OCI-LY7 (cell line): Measurements from ENCODE around the gene CIDEB. TPM values are rescaled to one million over a fixed set of nuclear protein-coding genes. Genes with fewer than 3 reads are reported as not detected.

ENCODE experiments used
- BruUV-seq: library from RNA; stranded (reverse); fragments of 400-500 nt; replicated peaks from 2 replicates; lab custom pipeline; 2021; lab: Mats Ljungman, UMichigan
- CTCF ChIA-PET: fragments of 300-600 bp; sonication (Branson Sonifier 250); formaldehyde crosslinking; loops from one replicate; lab custom pipeline; 2022; ENCODE audit warnings: antibody characterized with exemption; ENCODE audit not compliant: unreplicated experiment; lab: Charles Lee
- POLR2A ChIA-PET: fragments of 300-600 bp; sonication (Branson Sonifier 250); formaldehyde crosslinking; loops from one replicate; lab custom pipeline; 2022; ENCODE audit warnings: antibody characterized with exemption; lab: Charles Lee
- DNase-seq: peaks from one replicate; pipeline ENCODE4 v3.0.0-alpha.2; 2015; ENCODE audit warnings: low spot score
- H2AFZ ChIP-seq: fragments of 200-600 bp; sonication (generic), shearing (Covaris generic); 2 replicates; pipeline ENCODE4 v1.6.1; 2014; ENCODE audit warnings: mild to moderate bottlenecking, antibody characterized with exemption, low read length, moderate library complexity
- H3K27ac ChIP-seq: fragments of 200-600 bp; sonication (generic); 2 replicates; pipeline ENCODE4 v1.5.1; 2014; ENCODE audit warnings: mixed run types, low read depth, mild to moderate bottlenecking, moderate library complexity, low read length, inconsistent platforms; ENCODE audit not compliant: poor library complexity, severe bottlenecking
- H3K36me3 ChIP-seq: fragments of 200-600 bp; sonication (generic); 2 replicates; pipeline ENCODE4 v1.6.1; 2014; ENCODE audit warnings: mild to moderate bottlenecking, antibody characterized with exemption, low read length, moderate library complexity, mixed read lengths; ENCODE audit not compliant: insufficient read depth
- H3K4me1 ChIP-seq: fragments of 200-600 bp; sonication (generic); 2 replicates; pipeline ENCODE4 v1.5.1; 2014; ENCODE audit warnings: mild to moderate bottlenecking, low read length; ENCODE audit not compliant: insufficient read depth, poor library complexity, severe bottlenecking
- H3K4me2 ChIP-seq: fragments of 200-600 bp; sonication (generic); 2 replicates; pipeline ENCODE4 v1.6.1; 2014; ENCODE audit warnings: mild to moderate bottlenecking, low read length
- H3K4me3 ChIP-seq: fragments of 200-600 bp; sonication (generic); 2 replicates; pipeline ENCODE4 v1.5.1; 2014; ENCODE audit warnings: mild to moderate bottlenecking, low read depth, low read length; ENCODE audit not compliant: poor library complexity, severe bottlenecking
- H3K79me2 ChIP-seq: fragments of 200-600 bp; sonication (generic); 2 replicates; pipeline ENCODE4 v1.6.1; 2016; ENCODE audit warnings: low read depth, mild to moderate bottlenecking, low read length, moderate library complexity, mixed read lengths; ENCODE audit not compliant: insufficient read depth
- H3K9me2 ChIP-seq: fragments of 200-600 bp; sonication (generic); 2 replicates; pipeline ENCODE4 v1.6.1; 2016; ENCODE audit warnings: mild to moderate bottlenecking, low read length, mixed read lengths; ENCODE audit not compliant: insufficient read depth
- H3K9me3 ChIP-seq: fragments of 200-600 bp; sonication (generic); 2 replicates; pipeline ENCODE4 v1.6.1; 2014; ENCODE audit warnings: mild to moderate bottlenecking, mixed run types, low read length, mixed read lengths
- H4K20me1 ChIP-seq: fragments of 200-600 bp; sonication (generic); 2 replicates; pipeline ENCODE4 v1.6.1; 2014; ENCODE audit warnings: mild to moderate bottlenecking, antibody characterized with exemption, low read length, moderate library complexity, mixed read lengths; ENCODE audit not compliant: insufficient read depth
- EZH2phosphoT487 ChIP-seq: fragments of 200-600 bp; sonication (generic); IDR thresholded peaks from 2 replicates; pipeline ENCODE4 v1.6.1; 2018; ENCODE audit warnings: low read depth, borderline replicate concordance, mild to moderate bottlenecking, mixed run types, antibody characterized with exemption, low read length, moderate library complexity, mixed read lengths
- intact Hi-C: fragments of 100-400 bp; cut with micrococcal nuclease; formaldehyde crosslinking; loops from one replicate; pipeline ENCODE4 v1.10.0; 2022; ENCODE audit not compliant: unreplicated experiment
- small RNA-seq: library from RNA; depleted of rRNA; stranded (forward); fragments of <200 nt; gene quantifications from one replicate; pipeline ENCODE3, GENCODE V24; 2014
- total RNA-seq, 2 experiments: library from RNA; depleted of rRNA in 1 of 2; stranded (reverse); fragments of >200 nt in 1 of 2; shearing (Covaris generic) in 1 of 2; gene quantifications; 2 replicates each; pipeline ENCODE4 v1.2.3, GENCODE V29; 2014 to 2022
- TF ChIP-seq, protein P1 (sequence below): fragments of 200-600 bp; sonication (generic); conservative IDR thresholded peaks from 2 replicates; pipeline ENCODE4 v1.5.1; 2014; ENCODE audit warnings: mild to moderate bottlenecking, antibody characterized with exemption, low read length, moderate library complexity, mixed read lengths

The CIDEB gene
- total RNA-seq, 2 experiments from 2014 or later: 1.6 TPM; not detected in 1

DNA sequence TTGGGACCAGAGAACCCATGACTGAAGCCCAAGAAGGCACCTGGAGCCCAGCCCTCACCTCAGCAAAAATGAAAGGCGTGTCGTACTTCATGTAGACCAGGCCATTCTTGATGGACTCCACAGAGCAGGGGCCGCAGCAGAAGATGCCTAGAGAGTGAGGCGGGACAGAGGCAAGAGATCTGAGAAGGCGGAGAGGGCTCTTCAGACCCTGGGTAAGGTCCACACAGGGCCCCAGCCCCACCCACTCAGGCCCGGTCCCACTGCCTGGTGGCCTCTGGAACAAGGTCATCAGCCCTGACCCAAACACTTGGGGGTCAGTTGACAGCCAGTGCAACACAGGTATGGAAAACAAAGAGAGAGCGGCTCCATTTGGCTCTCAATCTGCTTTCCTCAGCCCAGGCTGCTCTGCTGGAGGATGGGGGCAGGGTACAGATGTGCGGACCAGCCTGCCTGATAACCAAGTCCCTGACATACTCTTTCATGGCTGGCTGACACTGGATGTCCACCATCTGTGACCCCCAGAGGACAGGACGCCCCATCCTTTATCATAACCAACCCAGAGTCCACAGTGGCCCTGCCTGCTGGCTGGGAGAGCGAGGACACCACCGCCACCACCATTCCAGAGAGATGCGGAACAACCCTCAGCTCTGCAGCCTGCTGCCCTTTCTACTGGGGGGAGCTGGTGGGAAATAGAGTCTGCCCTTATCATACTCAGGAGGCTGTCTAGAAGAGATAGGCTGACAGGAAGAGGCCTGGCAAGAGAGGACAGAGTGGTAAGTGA lies 51.7 kb downstream of the CIDEB start:
- ChIA-PET CTCF (no interaction called here), POLR2A (interaction anchor here (1.1 to 1.4 kb wide), 2 partner anchors 14 kb away, joined by 3 read pairs; partner anchors contain the start of gene TINF2)
- TF ChIP-seq, protein P1, sequence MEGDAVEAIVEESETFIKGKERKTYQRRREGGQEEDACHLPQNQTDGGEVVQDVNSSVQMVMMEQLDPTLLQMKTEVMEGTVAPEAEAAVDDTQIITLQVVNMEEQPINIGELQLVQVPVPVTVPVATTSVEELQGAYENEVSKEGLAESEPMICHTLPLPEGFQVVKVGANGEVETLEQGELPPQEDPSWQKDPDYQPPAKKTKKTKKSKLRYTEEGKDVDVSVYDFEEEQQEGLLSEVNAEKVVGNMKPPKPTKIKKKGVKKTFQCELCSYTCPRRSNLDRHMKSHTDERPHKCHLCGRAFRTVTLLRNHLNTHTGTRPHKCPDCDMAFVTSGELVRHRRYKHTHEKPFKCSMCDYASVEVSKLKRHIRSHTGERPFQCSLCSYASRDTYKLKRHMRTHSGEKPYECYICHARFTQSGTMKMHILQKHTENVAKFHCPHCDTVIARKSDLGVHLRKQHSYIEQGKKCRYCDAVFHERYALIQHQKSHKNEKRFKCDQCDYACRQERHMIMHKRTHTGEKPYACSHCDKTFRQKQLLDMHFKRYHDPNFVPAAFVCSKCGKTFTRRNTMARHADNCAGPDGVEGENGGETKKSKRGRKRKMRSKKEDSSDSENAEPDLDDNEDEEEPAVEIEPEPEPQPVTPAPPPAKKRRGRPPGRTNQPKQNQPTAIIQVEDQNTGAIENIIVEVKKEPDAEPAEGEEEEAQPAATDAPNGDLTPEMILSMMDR: no peak
- no peak for TF ChIP-seq EZH2phosphoT487
- no peak for DNase-seq
- no TSS peak for BruUV-seq
- H4K20me1 ChIP-seq: no peaks in the 10 kb centered on the region
- H3K4me2 ChIP-seq: no peak overlapping the region
- H3K4me1 ChIP-seq: no peaks in the 10 kb centered on the region
- H3K27ac ChIP-seq: no peak overlapping the region
- H3K9me3 ChIP-seq: no peaks in the 10 kb centered on the region
- intact Hi-C loops: no loop called here
- no peaks in the 10 kb centered on the region for H3K9me2 ChIP-seq
- no peaks in the 10 kb centered on the region for H3K79me2 ChIP-seq
- H3K36me3 ChIP-seq: no peaks in the 10 kb centered on the region
- no peak overlapping the region for H2AFZ ChIP-seq
- H3K4me3 ChIP-seq: no peak overlapping the region

DNA sequence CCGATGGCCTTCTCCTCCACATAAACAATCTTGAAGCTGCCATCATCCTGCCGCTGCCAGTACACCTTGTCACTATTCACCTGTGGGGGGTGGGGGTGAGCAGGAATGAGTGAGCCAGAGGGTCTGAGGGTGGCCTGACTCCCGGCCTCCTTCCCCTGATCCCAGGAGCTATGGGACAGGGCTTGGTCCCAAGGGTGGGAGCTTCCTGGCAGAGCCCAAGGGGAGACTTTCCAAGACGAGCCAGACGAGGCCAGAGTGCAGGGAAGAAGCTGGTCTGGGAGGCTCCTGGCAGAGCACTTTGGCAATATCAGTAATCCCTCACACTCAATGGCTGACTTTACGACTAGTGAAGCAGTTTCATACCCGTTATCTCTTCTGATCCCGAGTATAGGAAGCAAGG lies 52.3 kb downstream of the CIDEB start:
- Histone ChIP-seq H3K4me2 (no peak overlapping the region), H4K20me1 (no peaks in the 10 kb centered on the region), H3K79me2 (no peaks in the 10 kb centered on the region), H3K4me3 (no peak overlapping the region), H2AFZ (no peak overlapping the region), H3K9me3 (no peaks in the 10 kb centered on the region), H3K27ac (no peak overlapping the region), H3K4me1 (no peaks in the 10 kb centered on the region), H3K36me3 (no peaks in the 10 kb centered on the region), H3K9me2 (no peaks in the 10 kb centered on the region)
- intact Hi-C loops: no loop called here
- DNase-seq: no peak
- ChIA-PET POLR2A (interaction anchor here (1.4 kb wide), 1 partner anchor 13 kb away, joined by 3 read pairs; the partner anchor contains the start of gene TINF2), CTCF (no interaction called here)
- no TSS peak for BruUV-seq
- TF ChIP-seq EZH2phosphoT487: no peak
- TF ChIP-seq, protein P1: no peak

Small RNA genes lying within 50 kb of the gene (small RNA-seq; reads per million reads assigned to genes)
- gene RF00026: not detected

Other genes with a start within 250 kb of the CIDEB start
Only the 30 nearest of the 33 such genes appear.
- gene DCAF11, start 193.2 kb downstream of the CIDEB start, total RNA-seq (2014; rRNA removed; shearing (Covaris generic)): 75.5 and 79.2 TPM in 2 replicates
- 63.6 and 77.3 TPM in 2 replicates for gene DCAF11, start 193.2 kb downstream of the CIDEB start, total RNA-seq (2022)
- gene NRL, start 193.0 kb downstream of the CIDEB start, total RNA-seq (2014; rRNA removed; shearing (Covaris generic)): 3.1 and 4.6 TPM in 2 replicates
- gene NRL, start 193.0 kb downstream of the CIDEB start, total RNA-seq (2022): 7.5 and 8.1 TPM in 2 replicates
- gene FITM1, start 177.3 kb downstream of the CIDEB start, total RNA-seq (2014; rRNA removed; shearing (Covaris generic)): 0.28 TPM in 2 replicates
- gene FITM1, start 177.3 kb downstream of the CIDEB start, total RNA-seq (2022): 0.97 and 1.4 TPM in 2 replicates
- 187 and 213 TPM in 2 replicates for gene PSME1, start 171.8 kb downstream of the CIDEB start, total RNA-seq (2014; rRNA removed; shearing (Covaris generic))
- 146 and 149 TPM in 2 replicates for gene PSME1, start 171.8 kb downstream of the CIDEB start, total RNA-seq (2022)
- gene EMC9, start 166.4 kb downstream of the CIDEB start, total RNA-seq (2014; rRNA removed; shearing (Covaris generic)): 73.2 and 74.8 TPM in 2 replicates
- 72.0 and 72.9 TPM in 2 replicates for gene EMC9, start 166.4 kb downstream of the CIDEB start, total RNA-seq (2022)
- gene PSME2, start 161.4 kb downstream of the CIDEB start, total RNA-seq (2014; rRNA removed; shearing (Covaris generic)): 254 and 290 TPM in 2 replicates
- 176 and 188 TPM in 2 replicates for gene PSME2, start 161.4 kb downstream of the CIDEB start, total RNA-seq (2022)
- 37.8 and 66.1 TPM in 2 replicates for gene RNF31, start 160.5 kb downstream of the CIDEB start, total RNA-seq (2014; rRNA removed; shearing (Covaris generic))
- 57.8 and 58.1 TPM in 2 replicates for gene RNF31, start 160.5 kb downstream of the CIDEB start, total RNA-seq (2022)
- 35.1 and 40.7 TPM in 2 replicates for gene IRF9, start 146.7 kb downstream of the CIDEB start, total RNA-seq (2014; rRNA removed; shearing (Covaris generic))
- gene IRF9, start 146.7 kb downstream of the CIDEB start, total RNA-seq (2022): 36.2 and 39.1 TPM in 2 replicates
- 4.3 and 9.8 TPM in 2 replicates for gene REC8, start 135.9 kb downstream of the CIDEB start, total RNA-seq (2014; rRNA removed; shearing (Covaris generic))
- 12.6 and 14.2 TPM in 2 replicates for gene REC8, start 135.9 kb downstream of the CIDEB start, total RNA-seq (2022)
- gene IPO4, start 119.2 kb downstream of the CIDEB start, total RNA-seq (2014; rRNA removed; shearing (Covaris generic)): 48.4 and 59.2 TPM in 2 replicates
- 49.3 and 53.1 TPM in 2 replicates for gene IPO4, start 119.2 kb downstream of the CIDEB start, total RNA-seq (2022)
- gene TM9SF1, start 112.5 kb downstream of the CIDEB start, total RNA-seq (2014; rRNA removed; shearing (Covaris generic)): 23.4 and 31.3 TPM in 2 replicates
- gene TM9SF1, start 112.5 kb downstream of the CIDEB start, total RNA-seq (2022): 23.1 and 27.8 TPM in 2 replicates
- gene TSSK4, start 102.3 kb downstream of the CIDEB start, total RNA-seq (2014; rRNA removed; shearing (Covaris generic)): not detected in 2 replicates
- 1.1 and 1.5 TPM in 2 replicates for gene TSSK4, start 102.3 kb downstream of the CIDEB start, total RNA-seq (2022)
- 48.5 and 65.7 TPM in 2 replicates for gene CHMP4A, start 94.5 kb downstream of the CIDEB start, total RNA-seq (2014; rRNA removed; shearing (Covaris generic))
- 67.6 and 72.9 TPM in 2 replicates for gene CHMP4A, start 94.5 kb downstream of the CIDEB start, total RNA-seq (2022)
- gene MDP1, start 91.9 kb downstream of the CIDEB start, total RNA-seq (2014; rRNA removed; shearing (Covaris generic)): 21.5 and 23.2 TPM in 2 replicates
- 26.6 and 30.9 TPM in 2 replicates for gene MDP1, start 91.9 kb downstream of the CIDEB start, total RNA-seq (2022)
- 167 and 285 TPM in 2 replicates for gene NEDD8, start 75.6 kb downstream of the CIDEB start, total RNA-seq (2014; rRNA removed; shearing (Covaris generic))
- 174 and 182 TPM in 2 replicates for gene NEDD8, start 75.6 kb downstream of the CIDEB start, total RNA-seq (2022)
- 39.4 and 51.4 TPM in 2 replicates for gene GMPR2, start 75.0 kb downstream of the CIDEB start, total RNA-seq (2014; rRNA removed; shearing (Covaris generic))
- 61.4 and 62.3 TPM in 2 replicates for gene GMPR2, start 75.0 kb downstream of the CIDEB start, total RNA-seq (2022)
- 63.9 and 70.1 TPM in 2 replicates for gene TINF2, start 65.4 kb downstream of the CIDEB start, total RNA-seq (2014; rRNA removed; shearing (Covaris generic))
- 76.1 and 77.5 TPM in 2 replicates for gene TINF2, start 65.4 kb downstream of the CIDEB start, total RNA-seq (2022)
- gene TGM1, start 44.8 kb downstream of the CIDEB start, total RNA-seq (2014; rRNA removed; shearing (Covaris generic)): 3.0 and 5.2 TPM in 2 replicates
- 5.4 and 7.0 TPM in 2 replicates for gene TGM1, start 44.8 kb downstream of the CIDEB start, total RNA-seq (2022)
- gene RABGGTA, start 36.4 kb downstream of the CIDEB start, total RNA-seq (2014; rRNA removed; shearing (Covaris generic)): 16.7 and 24.3 TPM in 2 replicates
- gene RABGGTA, start 36.4 kb downstream of the CIDEB start, total RNA-seq (2022): 27.3 and 29.7 TPM in 2 replicates
- 21.0 and 27.4 TPM in 2 replicates for gene DHRS1, start 8.2 kb downstream of the CIDEB start, total RNA-seq (2014; rRNA removed; shearing (Covaris generic))
- 34.9 and 35.6 TPM in 2 replicates for gene DHRS1, start 8.2 kb downstream of the CIDEB start, total RNA-seq (2022)
- gene NOP9, start 8.1 kb downstream of the CIDEB start, total RNA-seq (2014; rRNA removed; shearing (Covaris generic)): 30.6 and 33.2 TPM in 2 replicates
- gene NOP9, start 8.1 kb downstream of the CIDEB start, total RNA-seq (2022): 44.0 and 52.6 TPM in 2 replicates
- 15.7 and 18.2 TPM in 2 replicates for gene LTB4R2, start 2.2 kb upstream of the CIDEB start, total RNA-seq (2014; rRNA removed; shearing (Covaris generic))
- 37.6 TPM in 2 replicates for gene LTB4R2, start 2.2 kb upstream of the CIDEB start, total RNA-seq (2022)
- 15.8 and 17.9 TPM in 2 replicates for gene LTB4R, start 3.5 kb upstream of the CIDEB start, total RNA-seq (2014; rRNA removed; shearing (Covaris generic))
- gene LTB4R, start 3.5 kb upstream of the CIDEB start, total RNA-seq (2022): 28.3 and 30.5 TPM in 2 replicates
- gene ADCY4, start 27.1 kb upstream of the CIDEB start, total RNA-seq (2014; rRNA removed; shearing (Covaris generic)): 0.26 and 2.0 TPM in 2 replicates
- gene ADCY4, start 27.1 kb upstream of the CIDEB start, total RNA-seq (2022): 3.4 and 6.0 TPM in 2 replicates
- 8.1 and 13.8 TPM in 2 replicates for gene RIPK3, start 32.0 kb upstream of the CIDEB start, total RNA-seq (2014; rRNA removed; shearing (Covaris generic))
- 14.5 and 18.8 TPM in 2 replicates for gene RIPK3, start 32.0 kb upstream of the CIDEB start, total RNA-seq (2022)
- 72.2 and 94.7 TPM in 2 replicates for gene NFATC4, start 60.2 kb upstream of the CIDEB start, total RNA-seq (2014; rRNA removed; shearing (Covaris generic))
- 96.6 and 130 TPM in 2 replicates for gene NFATC4, start 60.2 kb upstream of the CIDEB start, total RNA-seq (2022)
- gene NYNRIN, start 91.0 kb upstream of the CIDEB start, total RNA-seq (2014; rRNA removed; shearing (Covaris generic)): 0.13 TPM in 2 replicates
- gene NYNRIN, start 91.0 kb upstream of the CIDEB start, total RNA-seq (2022): not detected in 2 replicates
- 1.2 and 2.0 TPM in 2 replicates for gene CBLN3, start 121.7 kb upstream of the CIDEB start, total RNA-seq (2014; rRNA removed; shearing (Covaris generic))
- gene CBLN3, start 121.7 kb upstream of the CIDEB start, total RNA-seq (2022): 6.7 and 7.9 TPM in 2 replicates
- 50.8 and 56.1 TPM in 2 replicates for gene KHNYN, start 122.0 kb upstream of the CIDEB start, total RNA-seq (2014; rRNA removed; shearing (Covaris generic))
- 57.5 and 66.4 TPM in 2 replicates for gene KHNYN, start 122.0 kb upstream of the CIDEB start, total RNA-seq (2022)
- 51.4 and 54.0 TPM in 2 replicates for gene SDR39U1, start 134.8 kb upstream of the CIDEB start, total RNA-seq (2014; rRNA removed; shearing (Covaris generic))
- 101 and 103 TPM in 2 replicates for gene SDR39U1, start 134.8 kb upstream of the CIDEB start, total RNA-seq (2022)